BJ (cell line): Measurements from ENCODE around the gene MVK. TPM values are rescaled to one million over a fixed set of nuclear protein-coding genes. Genes with fewer than 3 reads are reported as not detected.

Experiments
- CTCF ChIA-PET: fragments of 350-600 bp; formaldehyde crosslinking; extraction: SDS; loops from one replicate; lab custom pipeline; 2021; ENCODE audit warnings: antibody characterized with exemption, inconsistent platforms; lab: Yijun Ruan, JAX
- POLR2A ChIA-PET: fragments of 300-600 bp; sonication (Branson Sonifier 250); formaldehyde crosslinking; extraction: SDS; loops from one replicate; lab custom pipeline; 2021; ENCODE audit warnings: antibody characterized with exemption; lab: Charles Lee
- DNase-seq: peaks from one replicate; pipeline ENCODE4 v3.0.0-alpha.2; 2011; ENCODE audit warnings: low read depth
- H3K27me3 ChIP-seq: 2 replicates; pipeline ENCODE4 v1.6.0; 2011; ENCODE audit warnings: low read length; ENCODE audit not compliant: control insufficient read depth, insufficient read depth
- H3K36me3 ChIP-seq: 2 replicates; pipeline ENCODE4 v1.5.1; 2011; ENCODE audit warnings: low read length; ENCODE audit not compliant: control insufficient read depth, insufficient read depth
- H3K4me3 ChIP-seq: 2 replicates; pipeline ENCODE4 v1.5.1; 2011; ENCODE audit warnings: low read depth, mild to moderate bottlenecking, control low read depth, low read length
- CTCF ChIP-seq: IDR thresholded peaks from 2 replicates; pipeline ENCODE4 v1.5.1; 2011; ENCODE audit warnings: low read depth, mild to moderate bottlenecking, control low read depth, inconsistent platforms, low read length, moderate library complexity; ENCODE audit not compliant: insufficient read depth
- polyA plus RNA-seq: library from polyadenylated mRNA; depleted of rRNA; stranded (reverse); fragments of >200 nt; gene quantifications from 2 replicates; pipeline ENCODE4 v1.2.3, GENCODE V29; 2011

Gene MVK
- polyA plus RNA-seq, 1 experiment: 7.5 TPM

GRCh38 chr12:109559601-109560000 lies 14.0 kb upstream of the MVK start:
- H3K27me3 ChIP-seq: peaks cover 1% of the 10 kb centered on the region; the same call in 1 of the 2 replicates
- CTCF ChIA-PET: no interaction called here
- H3K4me3 ChIP-seq: no peak overlapping the region
- POLR2A ChIA-PET: interaction anchor here (0.5 kb wide), 1 partner anchor 39 kb away, joined by 3 read pairs; no protein-coding TSS in a partner anchor
- H3K36me3 ChIP-seq: no peaks in the 10 kb centered on the region
- TF ChIP-seq CTCF: no peak
- no peak for DNase-seq

GRCh38 chr12:109560867-109561710 lies 12.5 kb upstream of the MVK start:
- ChIA-PET CTCF (no interaction called here), POLR2A (no interaction called here)
- TF ChIP-seq CTCF: no peak
- H3K27me3 ChIP-seq: no peaks in the 10 kb centered on the region
- no peak for DNase-seq
- no peaks in the 10 kb centered on the region; the same call in none of the 2 replicates for H3K36me3 ChIP-seq
- H3K4me3 ChIP-seq: no peak overlapping the region

- peaks cover 1% of the 10 kb centered on the region for H3K36me3 ChIP-seq
- POLR2A ChIA-PET: no interaction called here
- H3K4me3 ChIP-seq: no peak overlapping the region
- DNase-seq: no peak
- CTCF ChIA-PET: no interaction called here
- TF ChIP-seq CTCF: no peak
- H3K27me3 ChIP-seq: no peaks in the 10 kb centered on the region
These were observed 11.9 kb upstream of the MVK start for GRCh38 chr12:109561711-109562030.

- no peak for DNase-seq
- Histone ChIP-seq H3K4me3 (no peak overlapping the region), H3K36me3 (peaks cover 1% of the 10 kb centered on the region), H3K27me3 (no peaks in the 10 kb centered on the region)
- ChIA-PET CTCF (no interaction called here), POLR2A (no interaction called here)
- TF ChIP-seq CTCF: no peak
These were observed 10.7 kb upstream of the MVK start for GRCh38 chr12:109562871-109563270.

- Histone ChIP-seq H3K4me3 (no peak overlapping the region), H3K27me3 (no peaks in the 10 kb centered on the region), H3K36me3 (peaks cover 1% of the 10 kb centered on the region)
- no peak for TF ChIP-seq CTCF
- no peak for DNase-seq
- CTCF ChIA-PET: no interaction called here
- POLR2A ChIA-PET: no interaction called here
These were observed 10.0 kb upstream of the MVK start for GRCh38 chr12:109563291-109564284.
